ENCODE data around the gene MPHOSPH8.

Gene MPHOSPH8

GRCh38 chr13:19633479-19634255 lies at the start of gene MPHOSPH8:
Gene MPHOSPH8 (plus strand): TSS chr13:19633659. CDS start chr13:19633749, 90 bp downstream.
- Histone ChIP-seq H3K36me3 (ENCODE audit: control insufficient read depth, insufficient read depth, low read length) (no peaks in the 10 kb centered on the region), H3K27me3 (replicated peaks; ENCODE audit: control insufficient read depth, insufficient read depth, low read length) (no peaks in the 10 kb centered on the region), H3K4me3 (replicated peaks; ENCODE audit: low read depth, low read length) (peak within 1 kb of the TSS; percentile 86)
- peak; percentile 94 for DNase-seq (ENCODE audit: extremely low read depth, insufficient read length)
- no peak for TF ChIP-seq CTCF (IDR thresholded peaks at IDR 0.05; ENCODE audit: insufficient read depth, low read length, poor library complexity, severe bottlenecking)

- no peaks in the 10 kb centered on the region for H3K27me3 ChIP-seq (replicated peaks; ENCODE audit: control insufficient read depth, insufficient read depth, low read length)
- H3K4me3 ChIP-seq (replicated peaks; ENCODE audit: low read depth, low read length) = peak overlapping the region; percentile 68
- H3K36me3 ChIP-seq (ENCODE audit: control insufficient read depth, insufficient read depth, low read length) = no peaks in the 10 kb centered on the region
- peak; percentile 87 for DNase-seq (ENCODE audit: extremely low read depth, insufficient read length)
- TF ChIP-seq CTCF (IDR thresholded peaks at IDR 0.05; ENCODE audit: insufficient read depth, low read length, poor library complexity, severe bottlenecking) = no peak
Measured at GRCh38 chr13:19586904-19587634, 46.4 kb upstream of the MPHOSPH8 start.

GRCh38 chr13:19587635-19588300 lies 45.7 kb upstream of the MPHOSPH8 start:
- H3K4me3 ChIP-seq (replicated peaks; ENCODE audit: low read depth, low read length) = no peak overlapping the region
- no peaks in the 10 kb centered on the region for H3K27me3 ChIP-seq (replicated peaks; ENCODE audit: control insufficient read depth, insufficient read depth, low read length)
- H3K36me3 ChIP-seq (ENCODE audit: control insufficient read depth, insufficient read depth, low read length) = no peaks in the 10 kb centered on the region
- TF ChIP-seq CTCF (IDR thresholded peaks at IDR 0.05; ENCODE audit: insufficient read depth, low read length, poor library complexity, severe bottlenecking) = peak; percentile 64
- DNase-seq (ENCODE audit: extremely low read depth, insufficient read length) = peak; percentile 23

GRCh38 chr13:19589312-19589711 lies 44.1 kb upstream of the MPHOSPH8 start:
- no peak for DNase-seq (ENCODE audit: extremely low read depth, insufficient read length)
- H3K4me3 ChIP-seq (replicated peaks; ENCODE audit: low read depth, low read length) = no peak overlapping the region
- H3K36me3 ChIP-seq (ENCODE audit: control insufficient read depth, insufficient read depth, low read length) = no peaks in the 10 kb centered on the region
- no peaks in the 10 kb centered on the region for H3K27me3 ChIP-seq (replicated peaks; ENCODE audit: control insufficient read depth, insufficient read depth, low read length)
- no peak for TF ChIP-seq CTCF (IDR thresholded peaks at IDR 0.05; ENCODE audit: insufficient read depth, low read length, poor library complexity, severe bottlenecking)

GRCh38 chr13:19590423-19590822 lies 43.0 kb upstream of the MPHOSPH8 start:
- H3K4me3 ChIP-seq (replicated peaks; ENCODE audit: low read depth, low read length) = no peak overlapping the region
- DNase-seq (ENCODE audit: extremely low read depth, insufficient read length) = no peak
- TF ChIP-seq CTCF (IDR thresholded peaks at IDR 0.05; ENCODE audit: insufficient read depth, low read length, poor library complexity, severe bottlenecking) = no peak

More at GRCh38 chr13:19590423-19590822, 43.0 kb upstream of the MPHOSPH8 start:
- Histone ChIP-seq H3K36me3 (ENCODE audit: control insufficient read depth, insufficient read depth, low read length) (no peaks in the 10 kb centered on the region), H3K27me3 (replicated peaks; ENCODE audit: control insufficient read depth, insufficient read depth, low read length) (no peaks in the 10 kb centered on the region)

All from GM06990 (cell line).